ENCODE measurements around the gene ASIC1.
"Not testable (repeated sequence)": the region's sequence is repeated elsewhere in the genome, so short reads cannot be mapped to it uniquely, and the experiment has no call there.

Gene ASIC1

GRCh38 chr12:50057000-50057841 is at the start of gene ASIC1:
ASIC1 (plus strand) TSS chr12:50057596; CDS start chr12:50058767, 1,171 bp downstream.
- peak; percentile 23 for DNase-seq

- no peak for DNase-seq
Observed at GRCh38 chr12:50013361-50014147, 43.8 kb upstream of the ASIC1 start.

DNA sequence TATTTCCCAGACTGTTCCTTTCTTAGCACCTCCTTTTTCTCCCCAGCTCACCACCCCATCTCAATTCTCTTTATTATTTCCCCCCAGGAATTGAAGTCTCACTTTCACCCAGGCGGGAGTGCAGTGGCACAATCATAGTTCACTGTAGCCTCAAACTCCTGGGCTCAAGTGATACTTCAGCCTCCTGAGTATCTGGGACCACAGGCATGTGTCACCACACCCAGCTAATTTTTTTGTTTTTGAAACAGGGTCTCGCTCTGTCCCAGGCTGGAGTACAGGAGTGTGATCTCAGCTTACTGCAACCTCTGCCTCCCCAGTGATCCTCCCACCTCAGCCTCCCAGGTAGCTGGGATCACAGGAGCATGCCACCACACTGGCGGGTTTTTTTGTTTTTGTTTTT is 43.1 kb upstream of the ASIC1 start:
- DNase-seq: no peak

DNA sequence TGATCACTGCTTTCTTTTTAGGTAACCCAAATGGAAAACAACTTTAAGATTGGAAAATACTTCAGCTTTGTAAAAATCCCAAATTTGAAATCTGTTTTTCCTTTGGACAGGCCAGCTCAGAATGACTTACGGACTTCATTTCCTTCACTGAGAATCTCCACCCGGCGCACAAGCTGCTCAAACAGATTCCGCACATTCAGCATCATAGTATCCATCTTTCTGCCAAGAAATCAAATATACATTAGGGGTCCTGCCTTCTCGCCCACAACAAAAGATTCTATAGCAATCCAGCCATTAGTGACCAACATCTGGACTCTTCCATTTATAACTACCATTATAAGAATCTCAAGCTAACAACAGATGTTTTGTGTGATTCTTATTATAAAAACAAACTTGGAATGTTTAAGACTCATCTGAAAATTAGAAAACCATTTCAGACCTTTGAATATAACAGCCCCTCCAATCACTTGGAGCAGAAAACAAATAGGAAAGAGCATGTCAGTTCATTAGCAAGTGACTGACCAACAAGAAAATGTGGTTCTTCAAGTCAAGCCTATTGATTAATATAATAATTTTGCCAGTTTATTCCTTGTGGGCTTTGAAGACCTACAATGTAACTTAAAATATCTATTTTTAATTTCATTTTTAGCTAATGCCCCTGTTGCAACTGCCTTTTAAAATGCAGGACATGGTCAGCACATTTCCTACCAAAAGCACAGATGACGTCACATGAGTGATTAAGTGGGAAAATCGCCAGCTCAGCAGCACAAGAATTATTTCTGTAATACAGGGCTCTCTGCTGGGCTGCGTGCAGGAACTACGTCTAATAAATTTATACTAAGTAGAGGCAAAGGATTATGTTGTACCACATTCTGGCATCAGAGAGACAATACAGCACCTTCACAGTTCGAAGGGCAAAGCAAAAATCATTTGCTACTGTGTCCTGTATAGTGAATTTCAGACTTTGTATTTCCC is 40.6 kb upstream of the ASIC1 start:
- DNase-seq: no peak

- DNase-seq: no peak
Observed at GRCh38 chr12:50017641-50018040, 39.8 kb upstream of the ASIC1 start.

GRCh38 chr12:50018154-50018553 is 39.2 kb upstream of the ASIC1 start:
- DNase-seq: no peak

- DNase-seq: no peak
Observed at GRCh38 chr12:50018968-50019367, 38.4 kb upstream of the ASIC1 start.

DNA sequence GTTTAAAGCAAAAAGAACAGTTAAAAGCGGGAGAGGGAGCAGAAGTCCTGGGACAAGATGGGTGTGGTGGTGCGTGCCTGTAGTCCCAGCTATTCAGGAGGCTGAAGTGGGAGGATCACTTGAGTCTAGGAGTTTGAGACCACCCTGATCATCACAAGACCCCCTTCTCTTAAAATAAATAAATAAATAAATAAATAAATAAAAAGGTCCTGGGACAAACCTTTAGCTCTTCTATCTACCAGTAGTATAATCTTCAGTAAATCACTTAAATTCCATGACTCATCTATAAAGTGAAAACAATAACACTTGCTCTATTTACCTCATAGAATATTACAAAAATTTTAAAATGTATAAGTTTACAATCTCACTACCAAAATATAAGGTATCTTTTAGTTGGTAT is 37.9 kb upstream of the ASIC1 start:
- DNase-seq: no peak

DNA sequence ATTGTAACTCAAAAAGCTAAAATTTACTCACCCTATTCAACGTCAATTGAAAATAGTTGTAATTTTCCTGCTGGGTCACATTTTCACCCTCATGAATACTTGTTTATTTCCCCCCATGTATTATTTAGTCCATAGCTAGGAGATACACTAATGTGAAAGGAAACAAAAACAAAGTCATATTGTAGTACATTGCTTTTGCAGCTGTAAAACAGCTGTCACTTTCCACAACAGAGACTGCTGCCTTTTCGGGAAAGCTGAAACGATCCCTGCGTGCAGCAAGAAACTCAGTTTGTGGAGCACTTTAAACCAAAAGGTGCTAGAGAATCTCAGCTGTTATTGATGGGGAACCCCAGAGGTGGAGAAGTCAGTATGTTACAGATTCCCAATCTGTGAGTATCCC is 36.4 kb upstream of the ASIC1 start:
- no peak for DNase-seq

- no peak for DNase-seq
Observed at GRCh38 chr12:50022903-50023302, 34.5 kb upstream of the ASIC1 start.

- no peak for DNase-seq
Observed at GRCh38 chr12:50024227-50024626, 33.2 kb upstream of the ASIC1 start.

- DNase-seq: no peak
Observed at GRCh38 chr12:50024805-50025186, 32.6 kb upstream of the ASIC1 start.

- DNase-seq: peak; percentile 96
Observed at GRCh38 chr12:50025187-50026059, 32.0 kb upstream of the ASIC1 start, which contains the start of gene RACGAP1. RACGAP1 (minus strand) TSS chr12:50025494; CDS start chr12:50016715, 8,779 bp downstream.

- DNase-seq: no peak
Observed at GRCh38 chr12:50026691-50027090, 30.7 kb upstream of the ASIC1 start.

- DNase-seq: not testable (repeated sequence)
Observed at GRCh38 chr12:50030449-50030848, 26.9 kb upstream of the ASIC1 start.

GRCh38 chr12:50032515-50032853 is 24.9 kb upstream of the ASIC1 start:
- DNase-seq: no peak

GRCh38 chr12:50032854-50033581 is 24.4 kb upstream of the ASIC1 start:
- DNase-seq: no peak

GRCh38 chr12:50038336-50038735 is 19.1 kb upstream of the ASIC1 start:
- DNase-seq: no peak

DNA sequence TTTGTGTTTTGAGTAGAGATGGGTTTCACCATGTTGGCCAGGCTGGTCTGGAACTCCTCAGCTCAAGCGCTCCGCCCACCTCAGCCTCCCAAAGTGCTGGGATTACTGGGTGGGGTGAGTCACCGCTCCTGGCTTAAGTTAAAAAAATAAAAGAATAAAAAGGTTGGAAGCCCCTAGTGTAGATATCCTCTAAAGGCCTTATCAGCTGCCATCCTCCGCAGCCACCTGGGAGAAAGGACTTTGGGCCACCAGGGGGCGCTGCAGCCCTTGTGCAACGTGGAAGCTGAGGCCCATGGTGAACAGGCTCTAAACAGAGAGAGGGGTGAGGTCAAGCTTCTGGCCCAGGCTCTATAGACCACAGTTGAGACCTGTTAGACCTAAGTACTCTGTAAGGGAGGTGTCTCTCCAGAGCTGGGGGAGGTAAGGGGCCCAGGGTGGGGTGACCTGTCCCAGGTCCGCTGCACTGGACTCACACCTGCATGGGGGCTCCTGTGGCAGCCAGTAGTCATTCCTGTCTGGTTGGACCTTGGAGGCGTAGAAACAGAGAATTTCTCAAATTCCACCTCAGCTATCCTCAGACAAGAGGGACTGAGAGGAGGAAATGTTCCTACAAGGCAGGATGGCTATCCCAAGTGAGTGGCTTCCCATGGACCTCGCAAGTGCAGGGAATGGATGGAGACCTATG is 18.1 kb upstream of the ASIC1 start:
- DNase-seq: peak; percentile 19

DNA sequence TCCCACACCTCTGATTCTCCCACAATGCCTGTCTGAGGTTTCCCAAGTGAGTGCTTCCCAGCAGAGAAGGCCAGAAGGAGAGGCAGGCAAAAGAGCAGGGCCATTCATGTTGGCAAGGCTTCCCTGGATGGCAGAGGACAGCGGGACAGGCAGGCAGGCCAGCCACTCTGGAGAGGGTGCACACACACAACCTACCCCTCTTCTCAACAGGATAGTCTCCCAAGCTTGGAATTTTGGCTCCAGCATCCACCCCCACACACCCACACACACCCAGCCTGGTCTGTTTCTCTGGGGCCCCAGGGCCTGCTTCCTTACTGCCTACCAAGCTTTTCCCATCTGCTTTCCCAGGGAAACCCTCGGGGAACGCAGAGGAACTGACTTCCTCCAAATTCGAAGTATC is 16.7 kb upstream of the ASIC1 start:
- DNase-seq: no peak
